SHP77 treated with DMSO at 0.1 percent for 48 hours (cell line): Measurements from ENCODE around the gene CTR9.
"Not testable (repeated sequence)": the region's sequence is repeated elsewhere in the genome, so short reads cannot be mapped to it uniquely, and the experiment has no call there.

ENCODE experiments used
- DNase-seq: peaks from one replicate; lab custom pipeline; 2025; lab: John Stamatoyannopoulos, UW

Gene CTR9

GRCh38 chr11:10822491-10822890, 71.4 kb downstream of the CTR9 start:
- DNase-seq = not testable (repeated sequence)

DNA sequence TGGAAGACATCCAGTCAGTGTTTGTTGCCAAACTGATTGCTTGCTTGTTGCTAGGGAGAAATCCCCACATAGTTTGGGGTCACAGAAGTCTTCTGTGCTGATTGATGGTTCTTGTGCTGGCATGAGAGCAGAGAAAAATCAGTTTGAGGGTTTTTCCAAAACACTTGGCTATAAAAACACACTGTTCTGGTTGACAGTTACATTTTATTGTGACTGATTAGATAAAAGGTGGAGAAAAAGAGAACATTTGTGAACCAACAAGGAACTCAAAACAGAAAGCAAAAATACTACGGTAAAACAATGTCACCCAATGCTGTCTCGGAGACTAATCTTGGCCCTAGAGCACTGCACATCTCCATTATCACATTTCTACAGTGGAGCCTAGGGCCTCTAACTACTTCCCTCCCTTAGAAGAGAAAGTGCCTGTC, 72.1 kb downstream of the CTR9 start:
- no peak for DNase-seq

DNA sequence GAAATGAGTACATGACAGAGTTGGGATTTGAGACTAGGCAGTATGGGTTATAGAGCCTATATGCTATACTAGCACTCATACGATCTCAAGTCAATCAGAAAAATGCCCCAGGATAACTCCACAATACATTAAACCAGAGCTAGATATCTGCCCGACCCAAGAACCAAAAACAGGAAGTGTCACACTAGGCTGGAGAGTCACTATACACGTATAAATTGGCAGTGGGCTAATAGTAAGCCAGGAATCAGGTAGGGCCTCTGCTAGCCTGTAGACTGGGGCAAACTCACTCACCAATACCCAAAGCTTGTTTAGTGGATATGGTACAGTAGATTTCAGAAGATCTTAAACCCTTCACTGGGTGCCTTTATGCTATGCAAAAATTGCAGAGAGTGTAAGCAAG, 73.8 kb downstream of the CTR9 start:
- DNase-seq = no peak

- DNase-seq = no peak
Measured at GRCh38 chr11:10828402-10828801, 77.4 kb downstream of the CTR9 start.

DNA sequence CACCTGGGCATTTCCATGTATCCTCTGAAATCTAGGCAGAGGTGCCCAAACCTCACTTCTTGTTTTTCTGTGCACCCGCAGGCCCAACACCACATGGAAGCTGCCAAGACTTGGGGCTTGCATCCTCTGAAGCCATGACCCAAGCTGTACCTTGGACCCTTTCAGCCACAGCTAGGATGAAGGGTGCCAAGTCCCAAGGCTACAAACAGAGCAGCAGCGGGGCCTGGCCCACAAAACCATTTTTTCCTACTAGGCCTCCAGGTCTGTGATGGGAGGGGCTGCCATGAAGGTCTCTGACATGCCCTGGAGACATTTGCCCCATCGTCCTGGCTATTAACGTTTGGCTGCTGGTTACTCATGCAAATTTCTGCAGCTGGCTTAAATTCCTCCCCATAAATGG, 78.1 kb downstream of the CTR9 start:
- DNase-seq = no peak
